ENCODE measurements around the gene CACNG7.

The CACNG7 gene

GRCh38 chr19:53983457-53984289 is 74.6 kb downstream of the CACNG7 start:
- TF ChIP-seq, protein P1, sequence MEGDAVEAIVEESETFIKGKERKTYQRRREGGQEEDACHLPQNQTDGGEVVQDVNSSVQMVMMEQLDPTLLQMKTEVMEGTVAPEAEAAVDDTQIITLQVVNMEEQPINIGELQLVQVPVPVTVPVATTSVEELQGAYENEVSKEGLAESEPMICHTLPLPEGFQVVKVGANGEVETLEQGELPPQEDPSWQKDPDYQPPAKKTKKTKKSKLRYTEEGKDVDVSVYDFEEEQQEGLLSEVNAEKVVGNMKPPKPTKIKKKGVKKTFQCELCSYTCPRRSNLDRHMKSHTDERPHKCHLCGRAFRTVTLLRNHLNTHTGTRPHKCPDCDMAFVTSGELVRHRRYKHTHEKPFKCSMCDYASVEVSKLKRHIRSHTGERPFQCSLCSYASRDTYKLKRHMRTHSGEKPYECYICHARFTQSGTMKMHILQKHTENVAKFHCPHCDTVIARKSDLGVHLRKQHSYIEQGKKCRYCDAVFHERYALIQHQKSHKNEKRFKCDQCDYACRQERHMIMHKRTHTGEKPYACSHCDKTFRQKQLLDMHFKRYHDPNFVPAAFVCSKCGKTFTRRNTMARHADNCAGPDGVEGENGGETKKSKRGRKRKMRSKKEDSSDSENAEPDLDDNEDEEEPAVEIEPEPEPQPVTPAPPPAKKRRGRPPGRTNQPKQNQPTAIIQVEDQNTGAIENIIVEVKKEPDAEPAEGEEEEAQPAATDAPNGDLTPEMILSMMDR (IDR thresholded peaks at IDR 0.05; ENCODE audit: low read depth, low read length, missing control alignments), result no peak
- no peak for DNase-seq (ENCODE audit: low read depth)
- in situ Hi-C loops (cut with HindIII; ENCODE audit: low sequenced_read_pairs), result no loop called here
- H3K4me3 ChIP-seq (ENCODE audit: low read depth, low read length), result no peak overlapping the region

GRCh38 chr19:53985863-53986262 is 76.8 kb downstream of the CACNG7 start:
- H3K4me3 ChIP-seq (ENCODE audit: low read depth, low read length), result no peak overlapping the region
- in situ Hi-C loops (cut with HindIII; ENCODE audit: low sequenced_read_pairs), result no loop called here
- TF ChIP-seq, protein P1 (IDR thresholded peaks at IDR 0.05; ENCODE audit: low read depth, low read length, missing control alignments), result no peak

DNA sequence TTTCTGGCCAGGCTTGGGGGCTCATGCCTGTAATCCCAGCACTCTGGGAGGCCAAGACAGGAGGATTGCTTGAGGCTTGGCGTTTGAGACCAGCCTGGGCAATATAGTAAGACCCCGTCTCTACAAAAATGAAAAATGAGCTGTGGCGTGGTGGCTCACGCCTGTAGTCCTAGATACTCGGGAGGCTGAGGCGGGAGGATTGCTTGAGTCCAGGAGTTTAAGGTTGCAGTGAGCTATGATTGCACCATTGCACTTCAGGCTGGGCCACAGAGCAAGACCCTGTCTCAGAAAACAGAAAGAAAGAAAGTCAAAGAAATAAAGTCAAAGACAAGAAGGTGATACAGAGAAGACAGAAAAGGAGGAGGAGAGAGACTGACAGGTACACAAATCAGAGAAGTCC is 79.9 kb downstream of the CACNG7 start:
- in situ Hi-C loops (cut with HindIII; ENCODE audit: low sequenced_read_pairs), result no loop called here
- TF ChIP-seq, protein P1 (IDR thresholded peaks at IDR 0.05; ENCODE audit: low read depth, low read length, missing control alignments), result no peak
- no peak overlapping the region for H3K4me3 ChIP-seq (ENCODE audit: low read depth, low read length)
- no peak for DNase-seq (ENCODE audit: low read depth)

More at GRCh38 chr19:53985863-53986262, 76.8 kb downstream of the CACNG7 start:
- no peak for DNase-seq (ENCODE audit: low read depth)

DNA sequence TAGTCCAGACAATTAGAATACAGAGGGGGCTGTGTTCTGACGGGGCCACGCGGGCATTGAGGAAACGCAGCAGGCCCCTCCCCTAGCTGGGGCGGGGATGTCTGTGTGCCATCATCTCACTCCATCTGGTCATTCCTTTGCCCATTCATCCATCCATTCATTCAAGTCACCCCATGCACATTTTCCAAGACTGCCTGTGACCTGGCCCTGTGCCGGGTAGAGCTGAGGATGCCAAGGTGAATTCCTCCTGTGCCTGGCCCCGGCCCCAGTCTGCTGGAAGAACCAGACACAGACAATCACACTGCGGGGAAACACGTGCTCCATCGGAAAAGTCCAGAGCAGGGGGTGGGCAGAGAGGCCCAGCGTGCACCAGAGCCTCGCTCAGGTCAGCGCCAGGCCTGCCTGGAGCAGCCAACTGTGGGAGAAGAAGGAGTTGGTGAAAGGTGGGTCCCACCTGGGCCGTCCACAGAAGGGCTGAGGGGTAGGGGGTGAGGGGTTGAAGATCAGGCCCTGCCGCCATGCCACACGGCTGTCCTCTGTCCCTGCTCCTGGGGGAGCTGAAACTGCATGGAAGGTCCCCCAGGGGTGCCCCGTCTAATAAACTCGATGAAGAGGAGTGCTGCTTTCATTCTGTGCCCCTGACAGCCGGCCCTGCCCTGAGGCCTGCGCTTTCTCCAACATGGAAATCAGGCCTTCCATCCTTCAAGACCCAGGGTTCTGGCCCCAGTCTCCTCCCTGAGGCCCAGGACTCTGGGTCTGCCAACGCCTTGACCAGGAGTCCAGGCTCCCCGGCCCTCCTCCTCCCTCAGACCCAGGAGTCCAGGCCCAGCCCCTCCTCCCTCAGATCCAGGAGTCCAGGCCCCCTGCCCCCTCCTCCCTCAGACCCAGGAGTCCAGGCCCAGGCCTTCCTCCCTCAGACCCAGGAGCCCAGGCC is 80.8 kb downstream of the CACNG7 start:
- in situ Hi-C loops (cut with HindIII; ENCODE audit: low sequenced_read_pairs), result no loop called here
- peak; percentile 8 for DNase-seq (ENCODE audit: low read depth)
- no peak overlapping the region for H3K4me3 ChIP-seq (ENCODE audit: low read depth, low read length)
- TF ChIP-seq, protein P1 (IDR thresholded peaks at IDR 0.05; ENCODE audit: low read depth, low read length, missing control alignments), result no peak

DNA sequence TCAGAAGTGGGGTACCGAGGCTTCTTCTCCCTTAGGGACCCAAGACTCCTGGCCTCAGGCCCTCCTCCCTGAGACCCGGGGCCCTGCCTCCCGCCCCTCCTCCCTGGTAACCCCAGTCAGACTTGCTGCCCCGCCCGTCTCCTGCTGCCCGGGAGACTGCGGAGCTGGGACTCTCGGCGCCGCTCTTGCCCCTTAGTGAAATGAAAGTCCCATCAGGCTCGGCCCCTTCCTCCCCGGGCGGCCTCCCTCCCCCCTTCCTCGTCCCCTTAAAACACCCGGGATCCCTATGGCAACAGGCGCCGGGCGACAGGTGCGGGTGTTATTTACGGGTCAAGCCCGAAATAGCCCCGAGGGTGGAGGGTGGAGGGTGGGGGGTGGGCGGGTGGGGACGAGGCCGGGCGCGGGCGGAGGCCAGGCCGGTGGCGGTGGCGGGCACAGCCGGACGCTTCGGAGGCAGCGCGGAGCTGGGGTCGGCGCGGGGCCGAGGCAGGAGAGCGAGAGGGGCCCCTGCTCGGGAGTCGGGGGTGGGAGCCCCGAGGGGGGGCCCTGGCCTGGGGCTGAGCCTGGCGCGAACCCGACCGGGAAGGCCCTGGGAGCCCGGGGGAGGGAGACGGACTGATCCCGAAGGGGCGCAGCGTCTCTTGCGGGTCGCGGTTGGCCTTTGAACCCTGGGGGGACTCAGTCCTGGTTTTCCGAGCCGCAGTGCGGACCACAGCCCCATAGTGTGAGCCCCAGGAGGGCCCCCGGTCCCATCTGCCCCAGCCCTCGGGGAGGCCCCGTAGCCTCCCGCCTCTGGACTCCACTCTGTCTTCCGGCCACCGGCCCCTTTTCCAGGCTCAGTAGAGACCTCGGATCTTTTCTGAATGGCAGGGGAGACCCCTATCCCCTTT is 82.4 kb downstream of the CACNG7 start, which contains the start of gene CACNG6:
Gene CACNG6, plus strand, starts transcription at position 414 of the 890 bp plus-strand sequence. CDS start 1,241 bp downstream, outside the sequence.
- in situ Hi-C loops (cut with HindIII; ENCODE audit: low sequenced_read_pairs), result no loop called here
- no peak for DNase-seq (ENCODE audit: low read depth)
- peak within 1 kb of the TSS; percentile 19 for H3K4me3 ChIP-seq (ENCODE audit: low read depth, low read length)
- TF ChIP-seq, protein P1 (IDR thresholded peaks at IDR 0.05; ENCODE audit: low read depth, low read length, missing control alignments), result no peak
